ENCODE measurements around the gene PI4KA.
"Not testable (repeated sequence)": the region's sequence is repeated elsewhere in the genome, so short reads cannot be mapped to it uniquely, and the experiment has no call there.

PI4KA gene

DNA sequence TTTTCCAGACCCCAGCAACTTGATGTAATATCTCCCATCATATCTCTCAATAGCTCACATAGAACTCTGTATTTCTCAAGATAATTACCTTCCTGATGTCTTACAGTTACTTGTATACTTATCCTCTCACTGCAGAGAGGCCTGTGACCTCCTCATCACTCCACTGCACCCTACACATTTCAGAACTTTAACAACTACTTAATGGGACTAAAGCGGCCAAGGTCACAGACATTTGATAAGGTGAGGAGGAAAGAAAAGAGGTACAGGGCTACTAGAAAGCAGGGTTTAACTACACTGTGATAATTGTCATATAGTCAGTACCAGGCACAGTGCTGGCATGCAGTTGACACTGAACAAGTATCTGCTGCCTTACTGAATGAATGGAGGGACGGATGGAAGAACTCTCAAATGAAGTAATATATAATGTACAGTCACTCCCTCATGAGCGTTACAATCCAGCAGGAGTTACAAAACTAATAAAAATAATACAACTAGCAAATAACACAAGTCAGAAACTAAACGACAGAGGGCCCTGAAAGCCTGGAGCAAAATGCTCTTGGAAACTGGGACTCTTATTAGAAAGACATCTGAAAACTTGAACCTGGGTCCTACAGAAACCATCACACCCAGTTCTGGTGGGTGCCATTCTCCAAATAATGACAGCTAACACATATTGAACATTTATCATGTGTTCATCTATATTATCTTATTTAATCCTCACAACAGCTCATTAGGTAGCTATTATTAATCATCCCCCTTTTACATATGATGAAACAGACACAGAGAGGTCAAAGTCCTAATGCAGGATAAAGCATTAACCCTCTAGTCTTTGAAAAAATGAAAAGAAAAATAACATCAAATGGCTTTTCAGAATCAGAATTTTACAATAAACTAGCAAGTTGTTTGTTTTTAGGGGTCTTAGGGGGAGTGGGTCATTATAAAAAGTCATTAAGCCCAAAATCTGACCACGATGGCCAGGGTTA, 14.3 kb downstream of the PI4KA start:
- DNase-seq: no peak

DNA sequence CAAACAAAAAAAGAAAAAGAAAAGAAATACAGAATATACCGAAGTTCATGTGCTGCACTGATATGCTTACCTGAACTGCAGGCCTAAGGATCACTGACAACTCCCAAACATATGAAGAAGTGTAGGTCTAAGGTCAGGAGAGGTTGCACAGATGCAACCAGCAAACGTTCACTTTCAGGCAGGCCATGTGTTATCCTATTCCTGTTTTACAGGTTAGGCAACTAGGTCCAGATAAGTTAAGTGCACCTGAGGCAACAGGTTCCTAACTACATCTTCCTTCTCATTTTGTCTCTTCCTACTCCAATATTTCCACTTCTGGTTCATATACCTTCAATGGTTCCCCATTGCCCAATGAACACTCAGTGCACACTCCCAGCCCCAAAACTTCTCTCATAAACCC, 15.1 kb downstream of the PI4KA start:
- DNase-seq: no peak

DNA sequence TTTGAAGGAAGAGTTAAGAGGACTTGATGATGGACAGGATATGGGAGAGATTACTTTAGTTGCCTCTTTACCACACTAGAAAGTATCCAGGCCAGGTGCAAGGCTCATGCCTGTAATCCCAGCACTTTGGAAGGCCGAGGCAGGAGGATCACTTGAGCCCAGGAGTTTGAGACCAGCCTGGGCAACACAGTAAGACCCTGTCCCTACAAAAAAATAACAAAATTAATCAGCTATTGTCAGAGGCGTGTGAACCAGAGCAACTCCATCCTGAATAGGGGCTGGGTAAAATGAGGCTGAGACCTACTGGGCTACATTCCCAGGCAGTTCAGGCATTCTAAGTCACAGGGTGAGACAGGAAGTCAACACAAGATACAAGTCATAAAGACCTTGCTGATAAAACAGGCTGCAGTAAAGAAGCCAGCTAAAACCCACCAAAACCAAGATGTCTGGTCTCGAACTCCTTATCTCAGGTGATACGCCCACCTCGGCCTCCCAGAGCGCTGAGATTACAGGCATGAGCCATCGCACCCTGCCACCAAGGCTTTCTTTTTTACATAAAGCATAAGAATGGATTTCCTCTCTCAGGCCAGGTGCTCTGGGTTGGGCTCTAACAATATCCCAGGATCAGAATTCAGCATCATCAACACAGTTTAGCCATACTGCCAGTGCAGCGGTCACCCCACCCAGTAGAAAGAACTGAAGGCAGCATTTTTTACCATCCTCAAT, 17.8 kb downstream of the PI4KA start:
- no peak for DNase-seq

DNA sequence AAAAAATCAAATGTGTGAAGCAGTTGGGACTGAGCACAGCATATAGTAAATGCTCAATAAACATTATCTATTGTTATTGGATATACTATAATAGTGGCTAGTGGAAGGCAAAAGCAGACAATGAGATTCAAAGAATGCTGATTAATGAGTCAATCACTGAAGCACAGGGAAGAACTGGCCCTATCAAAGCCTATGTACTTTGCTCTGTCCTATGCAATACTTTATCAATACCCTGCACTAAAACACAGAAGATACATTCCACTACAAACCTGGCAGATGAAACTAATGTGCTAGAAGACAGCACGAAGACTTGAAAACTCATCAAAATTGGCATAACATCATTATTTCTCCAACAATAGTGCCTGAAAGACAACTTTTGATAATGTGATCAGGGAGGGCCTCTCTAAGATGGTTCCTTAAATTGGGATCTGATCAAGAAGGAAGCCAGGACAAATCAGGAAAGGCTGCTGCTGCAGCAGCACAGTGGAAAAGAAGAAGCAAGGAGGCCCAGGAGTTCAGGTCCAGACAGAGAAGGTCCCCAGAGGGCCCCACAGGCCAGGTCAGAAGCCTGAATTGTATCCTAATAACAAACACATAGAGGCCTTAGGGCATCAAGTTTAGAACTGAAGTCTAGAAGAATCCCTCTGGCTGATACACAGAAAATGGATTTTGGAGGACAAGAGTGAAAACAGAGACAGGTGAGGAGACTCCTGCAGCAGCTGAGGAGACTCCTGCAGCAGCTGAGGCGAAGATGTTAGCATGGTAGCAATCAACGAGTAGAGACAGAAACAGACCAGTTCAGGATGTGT, 18.6 kb downstream of the PI4KA start:
- no peak for DNase-seq

DNA sequence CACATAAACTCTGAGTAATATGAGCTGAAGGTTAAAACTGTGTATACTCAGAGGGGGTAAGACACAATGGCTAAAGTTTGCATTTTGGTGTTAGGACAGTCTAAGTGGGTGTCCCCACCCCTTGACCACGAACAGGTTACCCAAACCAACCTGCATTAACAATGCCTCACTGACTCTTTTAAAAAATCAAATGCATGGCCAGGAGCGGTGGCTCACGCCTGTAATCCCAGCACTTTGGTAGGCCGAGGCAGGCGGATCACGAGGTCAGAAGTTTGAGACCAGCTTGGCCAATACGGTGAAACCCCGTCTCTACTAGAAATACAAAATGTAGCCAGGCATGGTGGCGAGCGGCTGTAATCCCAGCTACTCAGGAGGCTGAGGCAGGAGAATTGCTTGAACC, 19.3 kb downstream of the PI4KA start:
- not testable (repeated sequence) for DNase-seq

DNA sequence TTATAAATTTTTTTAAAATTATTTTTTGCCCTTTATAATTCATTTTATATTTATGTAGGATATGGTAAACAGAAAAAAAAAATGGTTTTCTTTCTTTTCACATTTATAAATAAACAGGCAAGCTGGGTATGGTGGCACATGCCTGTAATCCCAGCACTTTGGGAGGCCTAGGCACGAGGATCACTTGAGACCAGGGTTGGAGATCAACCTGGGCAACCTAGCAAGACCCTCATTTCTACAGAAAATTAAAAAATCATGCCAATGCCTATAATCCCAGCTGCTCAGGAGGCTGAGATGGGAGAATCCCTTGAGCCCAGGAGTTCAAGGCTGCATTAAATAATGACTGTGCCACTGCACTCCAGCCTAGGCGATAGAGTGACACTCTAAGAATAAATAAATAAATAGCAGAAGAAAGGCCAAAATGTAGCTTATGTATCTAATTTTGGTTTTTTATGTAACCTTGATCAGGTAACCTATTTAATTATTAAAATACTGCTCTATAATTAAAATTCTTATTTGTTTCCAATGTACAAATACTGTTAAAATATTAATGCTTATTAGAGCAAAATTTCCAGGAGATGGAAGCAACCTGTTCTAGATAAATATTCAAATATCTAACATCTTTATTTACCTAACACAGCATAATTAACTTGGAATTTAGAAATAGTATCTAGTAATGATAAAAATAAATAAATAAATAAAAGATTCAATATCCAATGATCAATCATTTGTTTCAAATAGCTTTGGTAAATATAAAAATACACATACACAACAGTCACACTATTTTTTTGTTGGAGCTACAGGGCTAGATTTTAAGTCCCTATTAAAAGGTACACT, 21.4 kb downstream of the PI4KA start:
- no peak for DNase-seq

DNA sequence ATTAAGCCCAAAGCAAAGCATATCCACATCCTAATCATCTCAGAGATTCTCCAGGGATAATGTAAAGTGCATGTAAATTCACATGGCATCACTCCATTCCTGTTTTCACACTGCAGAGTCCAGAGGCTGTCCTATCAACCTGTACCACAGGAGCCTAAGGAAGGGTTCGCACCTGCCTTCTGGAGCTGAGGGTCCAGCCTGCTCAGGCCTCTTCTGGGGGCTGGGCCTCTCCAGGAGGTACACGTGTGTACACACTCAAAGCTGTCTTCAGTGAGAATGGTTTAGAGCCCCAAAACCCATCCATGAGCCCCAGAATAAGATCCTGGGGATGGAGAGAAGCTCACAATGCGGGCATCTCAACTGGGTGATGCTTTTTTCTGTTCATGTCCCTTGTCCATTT, 23.9 kb downstream of the PI4KA start:
- no peak for DNase-seq

DNA sequence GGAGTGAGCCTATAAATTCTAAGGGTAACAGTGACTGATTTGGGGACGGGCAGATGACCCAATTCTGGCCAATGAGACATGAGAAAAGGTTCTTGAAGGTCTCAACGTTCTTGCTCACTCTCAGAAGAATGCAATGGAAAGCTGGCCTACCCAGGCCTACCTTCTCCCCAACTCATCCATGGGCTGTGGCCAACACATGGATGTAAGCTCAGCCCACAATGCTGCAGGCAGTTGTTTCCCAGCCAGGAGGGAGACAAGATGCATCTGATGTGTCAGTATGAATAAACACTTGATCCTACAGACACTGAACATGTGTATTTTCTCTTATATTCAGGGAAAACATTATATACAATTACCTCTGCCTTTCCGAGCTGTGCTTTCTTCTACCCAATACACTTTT, 24.4 kb downstream of the PI4KA start:
- no peak for DNase-seq

DNA sequence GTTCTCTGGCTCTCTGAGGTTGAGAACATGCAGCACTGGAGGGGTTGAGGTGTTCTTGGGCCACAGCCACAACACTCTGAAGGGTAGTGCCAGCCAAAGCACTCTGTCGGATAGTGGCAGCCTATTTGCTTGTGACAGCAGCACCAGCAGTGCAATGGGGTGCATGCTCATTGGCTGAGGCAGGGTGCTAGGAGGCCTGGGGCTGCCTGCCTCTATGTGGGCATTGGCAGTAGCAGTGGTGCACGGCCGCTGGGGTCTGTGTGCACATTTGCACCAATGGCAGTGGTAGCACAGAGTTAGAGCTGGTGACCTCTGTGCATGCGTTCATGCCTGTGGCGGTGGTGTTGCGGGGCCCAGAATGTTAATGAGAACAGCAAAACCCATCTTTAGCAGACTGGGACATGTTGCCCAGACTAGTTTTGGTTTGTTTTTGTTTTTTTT, 25.4 kb downstream of the PI4KA start:
- DNase-seq: no peak

DNA sequence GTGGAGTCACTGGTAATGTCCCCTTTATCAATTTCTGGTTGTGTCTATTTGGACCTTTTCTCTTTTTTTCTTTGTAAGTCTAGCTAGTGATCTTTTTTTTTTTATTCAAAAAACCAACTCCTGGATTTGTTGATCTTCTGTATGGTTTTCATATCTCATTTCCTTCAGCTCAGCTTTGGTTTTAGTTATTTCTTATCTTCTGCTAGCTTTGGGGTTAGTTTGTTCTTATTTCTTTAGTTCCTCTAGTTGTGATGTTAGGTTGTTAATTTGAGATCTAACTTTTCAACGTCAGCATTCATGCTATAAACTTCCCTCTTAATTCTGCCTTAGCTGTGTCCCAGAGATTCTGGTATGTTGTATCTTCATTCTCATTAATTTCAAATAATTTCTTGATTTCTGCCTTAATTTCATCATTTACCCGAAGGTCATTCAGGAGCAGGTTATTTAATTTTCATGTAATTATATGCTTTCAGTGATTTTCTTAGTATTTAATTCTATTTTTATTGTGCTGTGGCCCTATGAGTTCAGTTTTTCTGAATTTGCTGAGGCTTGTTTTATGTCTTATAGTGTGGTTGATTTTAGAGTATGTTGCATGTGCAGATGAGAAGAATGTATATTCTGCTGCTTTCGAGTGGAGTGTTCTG, 29.0 kb downstream of the PI4KA start:
- DNase-seq: no peak

DNA sequence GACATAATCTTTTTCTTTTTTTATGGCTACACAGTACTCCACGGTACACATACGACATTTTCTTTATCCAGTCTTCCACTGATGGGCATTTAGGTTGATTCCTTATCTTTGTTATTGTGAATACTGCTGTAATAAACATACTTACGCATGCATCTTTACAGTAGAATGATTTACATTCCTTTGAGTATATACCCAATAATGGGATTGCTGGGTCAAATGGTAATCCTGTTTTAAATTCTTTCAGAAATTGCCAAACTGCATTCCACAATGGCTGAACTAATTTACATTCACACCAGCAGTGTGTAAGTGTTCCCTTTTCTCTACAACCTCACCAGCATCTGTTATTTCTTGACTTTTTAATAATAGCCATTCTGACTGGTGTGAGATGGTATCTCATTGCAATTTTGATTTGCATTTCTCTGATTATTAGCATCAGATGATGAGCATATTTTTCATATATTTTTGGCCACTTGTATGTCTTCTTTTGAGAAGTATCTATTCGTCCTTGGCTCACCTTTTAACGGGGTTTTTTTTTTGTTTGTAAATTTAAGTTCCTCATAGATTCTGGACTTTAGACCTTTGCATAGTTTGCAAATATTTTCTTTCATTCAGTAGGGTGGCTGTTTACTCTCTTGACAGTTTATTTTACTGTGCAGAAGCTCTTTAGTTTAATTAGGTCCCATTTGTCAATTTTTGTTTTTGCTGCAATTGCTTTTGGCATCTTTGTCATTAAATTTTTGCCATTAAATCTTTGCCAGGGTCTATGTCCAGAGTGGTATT, 32.0 kb downstream of the PI4KA start:
- DNase-seq: not testable (repeated sequence)

DNA sequence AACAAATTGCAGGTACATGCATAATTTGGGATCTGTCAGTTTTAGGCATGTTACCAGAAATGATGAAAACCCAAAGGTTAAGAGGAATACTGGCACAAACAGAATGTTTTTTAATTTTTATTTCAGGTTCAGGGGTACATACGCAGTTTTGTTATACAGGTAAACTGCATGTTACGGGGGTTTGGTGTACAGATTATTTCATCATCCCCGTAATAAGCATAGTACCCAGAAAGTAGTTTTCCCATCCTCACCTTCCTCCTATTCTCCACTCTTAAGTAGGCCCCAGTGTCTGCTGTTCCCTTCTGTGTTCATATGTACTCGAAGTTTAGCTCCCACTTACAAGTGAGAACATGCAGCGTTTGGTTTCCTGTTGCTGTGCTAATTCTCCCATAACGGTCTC, 33.0 kb downstream of the PI4KA start:
- no peak for DNase-seq

DNA sequence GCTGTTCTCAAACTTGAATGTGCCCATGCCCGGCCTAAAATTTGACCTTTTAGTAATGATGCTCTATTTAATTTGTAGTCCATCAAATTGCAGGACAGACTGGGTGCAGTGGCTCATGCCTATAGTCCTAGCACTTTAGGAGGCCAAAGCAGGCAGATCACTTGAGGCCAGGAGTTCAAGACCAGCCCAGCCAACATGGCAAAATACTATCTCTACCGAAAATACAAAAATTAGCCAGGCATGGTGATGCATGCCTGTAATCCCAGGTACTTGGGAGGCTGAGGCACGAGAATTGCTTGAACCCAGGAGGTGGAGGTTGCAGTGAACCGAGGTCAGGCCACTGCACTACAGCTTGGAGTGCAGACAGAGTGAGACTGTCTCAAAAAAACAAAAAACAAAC, 33.4 kb downstream of the PI4KA start:
- DNase-seq: not testable (repeated sequence)

DNA sequence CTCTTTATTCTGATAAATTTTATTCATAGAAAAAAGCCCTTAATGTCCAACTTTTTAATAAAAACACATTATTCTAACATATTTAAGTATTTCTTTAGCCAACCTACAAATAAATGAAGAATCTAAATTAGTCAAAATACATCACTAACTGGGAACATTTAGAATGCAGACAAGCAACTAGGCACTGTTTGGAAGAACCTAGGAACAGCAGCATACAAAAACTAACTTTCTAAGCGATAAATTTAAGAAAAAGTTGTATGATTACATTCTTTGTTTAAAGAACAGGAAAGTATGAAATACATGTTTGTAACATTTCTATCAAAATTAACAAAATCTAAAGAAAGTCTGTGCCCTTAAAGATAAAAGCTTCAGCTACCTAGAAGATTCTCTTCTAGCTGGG, 35.3 kb downstream of the PI4KA start:
- DNase-seq: no peak

DNA sequence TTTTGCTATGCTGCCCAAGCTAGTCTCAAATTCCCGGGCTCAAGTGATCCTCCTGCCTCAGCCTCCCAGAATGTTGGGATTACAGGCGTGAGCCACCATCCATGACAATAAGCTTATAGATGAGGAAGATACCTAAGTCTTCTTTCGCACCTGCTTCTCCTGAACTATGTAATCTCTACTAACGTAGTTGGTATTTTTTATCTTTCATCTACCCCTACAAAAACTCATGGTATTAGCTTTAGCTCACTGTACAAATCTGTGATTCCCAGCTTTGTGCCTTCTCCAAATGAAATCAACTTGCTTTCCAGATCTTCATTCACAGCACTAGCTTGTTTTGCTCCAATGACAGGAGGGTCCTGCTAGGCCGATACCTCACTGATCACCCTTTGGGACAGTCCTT, 36.4 kb downstream of the PI4KA start:
- DNase-seq: no peak

DNA sequence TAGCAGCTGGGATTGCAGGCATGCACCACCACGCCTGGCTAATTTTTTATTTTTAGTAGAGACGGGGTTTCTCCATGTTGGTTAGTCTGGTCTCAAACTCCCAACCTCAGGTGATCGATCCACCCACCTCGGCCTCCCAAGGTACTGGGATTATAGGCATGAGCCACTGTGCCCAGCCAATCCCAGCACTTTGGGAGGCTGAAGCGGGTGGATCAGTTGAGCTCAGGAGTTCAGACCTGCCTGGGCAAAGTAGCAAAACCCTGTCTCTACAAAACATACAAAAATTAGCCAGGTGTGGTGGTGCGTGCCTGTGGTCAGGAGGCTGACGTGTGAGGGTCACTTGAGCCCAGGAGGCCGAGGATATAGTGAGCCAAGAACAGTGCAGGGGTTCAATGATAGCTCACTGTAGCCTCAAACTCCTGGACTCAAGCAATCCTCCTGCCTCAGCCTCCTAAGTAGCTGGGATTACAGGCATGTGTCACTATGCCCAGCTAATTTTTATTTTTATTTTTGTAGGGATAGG, 36.8 kb downstream of the PI4KA start:
- DNase-seq: not testable (repeated sequence)

DNA sequence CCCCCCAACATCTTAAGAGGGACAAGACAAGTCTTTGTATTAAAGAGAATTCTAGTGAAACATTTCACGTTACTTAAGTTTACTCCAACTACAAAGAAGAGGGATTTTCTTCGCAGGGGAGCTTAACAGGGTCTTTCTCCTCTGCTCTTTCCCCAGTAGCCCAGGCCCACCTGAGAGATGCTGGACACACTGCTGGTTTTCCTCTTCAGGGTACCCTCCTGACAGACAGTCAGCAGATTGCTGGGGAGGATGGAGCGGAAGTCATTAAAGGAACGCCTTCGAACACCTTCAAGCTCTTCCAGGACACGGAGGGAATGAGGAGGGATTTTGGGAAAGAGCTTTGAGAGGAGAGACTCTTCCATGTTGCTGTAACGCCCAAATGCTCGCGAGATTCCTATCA, 39.1 kb downstream of the PI4KA start:
- DNase-seq: no peak

DNA sequence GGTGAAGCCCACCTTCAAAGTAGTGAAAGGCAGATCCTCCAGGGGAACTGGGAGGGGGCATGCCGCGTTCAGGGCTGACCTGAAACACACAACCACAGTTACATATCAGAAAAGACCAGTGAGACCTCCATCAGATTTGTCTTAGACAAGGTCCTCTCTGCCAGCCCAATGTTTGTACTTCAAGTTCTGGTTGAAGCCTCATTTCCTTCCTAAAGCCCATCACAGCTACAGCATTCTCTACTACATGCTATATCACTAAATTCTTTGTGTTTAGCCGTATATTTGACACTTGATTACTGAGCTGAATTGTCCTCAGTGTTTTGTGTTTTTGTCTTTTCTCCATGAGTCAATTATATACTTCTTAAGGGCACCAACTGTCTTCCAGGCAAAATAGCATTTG, 40.1 kb downstream of the PI4KA start:
- no peak for DNase-seq

DNA sequence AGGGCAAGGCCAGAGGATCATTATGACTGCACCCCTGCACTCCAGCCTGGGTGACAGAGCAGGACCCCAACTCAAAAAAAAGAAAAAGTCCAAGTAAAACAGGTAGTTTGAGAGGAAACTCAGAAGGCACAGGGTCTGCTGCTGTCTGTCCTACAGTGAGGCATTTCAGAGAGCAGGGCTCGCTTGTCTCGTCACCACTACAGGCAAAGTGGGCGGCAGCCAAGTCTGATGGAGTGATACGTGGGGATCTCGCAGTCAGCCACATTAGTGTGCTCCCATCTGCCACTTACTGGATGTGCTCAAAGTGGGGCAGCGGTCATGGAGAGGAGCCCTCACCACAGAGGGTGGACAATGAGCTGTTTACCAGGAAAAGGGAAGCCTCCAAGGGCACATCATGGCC, 42.1 kb downstream of the PI4KA start:
- DNase-seq: no peak

DNA sequence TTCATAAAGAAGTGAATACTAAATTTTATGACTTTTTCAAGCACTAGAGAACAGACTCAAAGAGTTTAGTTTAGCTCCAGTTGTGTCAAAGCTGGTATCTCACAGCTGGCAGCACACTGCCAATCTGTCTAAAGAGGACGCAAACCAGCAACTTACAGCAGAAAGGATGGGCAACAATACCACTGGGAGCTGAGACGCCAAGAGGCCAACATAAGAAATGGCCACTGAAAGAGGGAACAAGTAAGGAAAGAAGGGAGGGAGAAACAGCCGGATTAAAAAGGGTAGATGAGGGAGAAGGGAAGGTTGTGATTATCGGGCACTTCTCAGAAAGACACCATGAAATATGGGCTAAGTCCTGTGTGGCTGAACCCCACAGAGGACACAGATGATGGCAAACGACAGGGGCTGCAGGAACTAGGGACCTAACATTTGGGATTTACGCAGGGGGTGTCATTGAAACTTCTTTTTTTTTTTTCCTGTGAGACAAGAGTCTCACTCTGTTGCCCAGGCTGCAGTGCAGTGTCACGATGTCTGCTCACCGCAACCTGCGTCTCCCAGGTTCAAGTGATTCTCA, 43.0 kb downstream of the PI4KA start:
- no peak for DNase-seq

Data from amniotic stem cell (primary cell).